Measurements from ENCODE around the gene CCDC71L.

Gene CCDC71L

DNA sequence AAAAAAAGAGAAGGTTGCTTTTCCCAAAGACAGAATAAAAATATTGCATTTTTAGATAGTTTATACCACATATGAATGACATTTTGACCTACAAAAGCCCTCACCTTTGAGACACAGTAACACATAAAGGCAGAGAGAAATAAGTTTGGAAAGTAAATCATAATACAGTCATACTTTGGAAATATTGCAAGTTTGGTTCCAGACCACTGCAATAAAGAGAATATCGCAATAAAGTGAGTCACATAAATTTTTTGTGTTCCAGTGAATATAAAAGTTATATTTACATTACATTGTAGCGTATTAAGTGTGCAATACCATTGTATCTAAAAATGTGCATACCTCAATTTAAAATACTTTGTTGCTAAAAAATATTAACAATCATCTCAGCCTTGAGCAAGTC is 40.3 kb downstream of the CCDC71L start:
- no peaks in the 10 kb centered on the region for H3K36me3 ChIP-seq (ENCODE audit: control insufficient read depth, insufficient read depth, low read length)
- no peaks in the 10 kb centered on the region for H3K9me3 ChIP-seq (ENCODE audit: control insufficient read depth, insufficient read depth, low read length)
- no peaks in the 10 kb centered on the region for H3K4me1 ChIP-seq (ENCODE audit: control insufficient read depth, insufficient read depth, low read length)
- no peak overlapping the region for H3K9ac ChIP-seq (ENCODE audit: low read depth, low read length)
- no peaks in the 10 kb centered on the region for H3K27me3 ChIP-seq (ENCODE audit: control insufficient read depth, insufficient read depth, low read length)
- no peak overlapping the region for H3K4me3 ChIP-seq (ENCODE audit: low read depth, low read length)

DNA sequence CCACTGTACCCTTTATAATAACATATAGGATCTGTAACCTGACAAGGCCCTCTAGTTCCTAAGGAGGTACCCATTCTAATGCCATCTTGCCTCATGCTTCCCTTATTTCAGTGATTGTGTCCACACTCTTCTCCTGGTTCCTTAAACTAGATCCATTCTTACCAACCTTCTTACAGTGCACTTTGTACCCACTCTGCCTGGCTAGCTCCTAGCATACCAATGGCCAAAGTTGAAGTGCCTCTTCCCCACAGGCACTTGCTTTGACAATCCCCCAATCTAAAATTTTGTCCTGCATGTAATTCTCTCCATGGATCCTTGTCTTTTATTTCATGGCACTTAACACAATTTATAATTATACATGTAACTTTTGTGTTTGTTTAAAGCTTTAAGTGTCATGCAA is 40.9 kb downstream of the CCDC71L start:
- Histone ChIP-seq H3K27me3 (ENCODE audit: control insufficient read depth, insufficient read depth, low read length) (no peaks in the 10 kb centered on the region), H3K36me3 (ENCODE audit: control insufficient read depth, insufficient read depth, low read length) (no peaks in the 10 kb centered on the region), H3K9ac (ENCODE audit: low read depth, low read length) (no peak overlapping the region), H3K4me1 (ENCODE audit: control insufficient read depth, insufficient read depth, low read length) (no peaks in the 10 kb centered on the region), H3K4me3 (ENCODE audit: low read depth, low read length) (no peak overlapping the region), H3K9me3 (ENCODE audit: control insufficient read depth, insufficient read depth, low read length) (no peaks in the 10 kb centered on the region)

DNA sequence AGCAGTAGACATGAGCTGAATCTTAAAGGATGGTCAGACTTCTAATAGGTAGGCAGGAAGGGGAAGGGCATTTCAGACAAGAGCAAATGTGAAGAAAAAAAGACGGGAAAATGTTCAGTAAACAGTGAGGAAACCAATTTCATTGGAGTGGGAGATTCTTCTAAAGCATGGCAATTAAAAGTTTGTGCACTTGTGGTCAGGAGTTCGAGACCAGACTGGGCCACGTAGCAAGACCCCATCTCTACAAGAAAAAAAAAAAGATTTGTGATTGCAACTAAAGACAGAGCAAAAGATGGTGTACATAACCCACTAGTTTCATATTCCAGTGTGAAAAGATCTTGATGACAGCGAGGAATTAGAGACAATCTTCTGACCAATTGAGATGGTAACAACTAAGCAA is 41.7 kb downstream of the CCDC71L start:
- H3K36me3 ChIP-seq (ENCODE audit: control insufficient read depth, insufficient read depth, low read length) = no peaks in the 10 kb centered on the region
- H3K27me3 ChIP-seq (ENCODE audit: control insufficient read depth, insufficient read depth, low read length) = no peaks in the 10 kb centered on the region
- no peak overlapping the region for H3K9ac ChIP-seq (ENCODE audit: low read depth, low read length)
- no peaks in the 10 kb centered on the region for H3K4me1 ChIP-seq (ENCODE audit: control insufficient read depth, insufficient read depth, low read length)
- no peaks in the 10 kb centered on the region for H3K9me3 ChIP-seq (ENCODE audit: control insufficient read depth, insufficient read depth, low read length)
- H3K4me3 ChIP-seq (ENCODE audit: low read depth, low read length) = no peak overlapping the region

DNA sequence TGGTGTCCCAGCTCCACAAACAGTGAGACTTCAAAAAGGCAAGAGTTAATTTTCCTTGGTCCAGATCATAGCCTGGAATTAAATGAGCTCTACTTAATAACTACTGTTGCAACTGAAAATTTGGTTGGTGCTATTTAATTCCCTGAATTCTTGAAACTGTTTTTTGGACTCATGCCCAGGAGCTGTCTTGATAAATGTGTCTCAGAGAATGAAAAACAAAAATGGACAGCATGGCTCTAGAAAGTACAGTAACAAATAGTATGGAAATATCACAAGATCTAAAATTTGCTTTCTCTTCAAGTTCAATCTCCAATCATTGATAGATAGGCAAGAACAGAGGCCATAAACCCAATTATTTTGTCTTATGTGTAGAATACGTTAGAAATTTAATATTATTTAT is 42.5 kb downstream of the CCDC71L start:
- no peaks in the 10 kb centered on the region for H3K27me3 ChIP-seq (ENCODE audit: control insufficient read depth, insufficient read depth, low read length)
- H3K9me3 ChIP-seq (ENCODE audit: control insufficient read depth, insufficient read depth, low read length) = no peaks in the 10 kb centered on the region
- no peaks in the 10 kb centered on the region for H3K36me3 ChIP-seq (ENCODE audit: control insufficient read depth, insufficient read depth, low read length)
- H3K9ac ChIP-seq (ENCODE audit: low read depth, low read length) = no peak overlapping the region
- H3K4me1 ChIP-seq (ENCODE audit: control insufficient read depth, insufficient read depth, low read length) = no peaks in the 10 kb centered on the region
- no peak overlapping the region for H3K4me3 ChIP-seq (ENCODE audit: low read depth, low read length)

DNA sequence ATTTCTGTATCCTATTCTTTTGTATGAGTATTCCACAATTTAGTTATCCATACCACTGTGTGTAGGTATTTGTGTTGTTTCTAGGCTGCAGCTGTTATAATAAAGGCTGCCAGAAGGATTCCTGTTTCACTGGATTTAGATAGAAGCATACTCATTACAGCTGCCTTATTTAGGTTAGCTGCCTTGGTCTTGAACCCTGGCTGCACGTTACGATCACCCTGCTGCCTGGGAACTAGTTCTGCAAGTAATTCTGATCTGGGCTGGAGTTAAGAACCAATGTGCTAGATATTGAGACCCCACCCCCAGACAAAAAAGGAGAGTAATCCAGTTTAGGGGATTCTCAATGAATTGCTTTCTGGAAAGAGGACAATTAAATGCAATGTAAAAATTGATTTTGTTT is 43.1 kb downstream of the CCDC71L start:
- Histone ChIP-seq H3K4me3 (ENCODE audit: low read depth, low read length) (no peak overlapping the region), H3K36me3 (ENCODE audit: control insufficient read depth, insufficient read depth, low read length) (no peaks in the 10 kb centered on the region), H3K9ac (ENCODE audit: low read depth, low read length) (no peak overlapping the region), H3K9me3 (ENCODE audit: control insufficient read depth, insufficient read depth, low read length) (no peaks in the 10 kb centered on the region), H3K4me1 (ENCODE audit: control insufficient read depth, insufficient read depth, low read length) (no peaks in the 10 kb centered on the region), H3K27me3 (ENCODE audit: control insufficient read depth, insufficient read depth, low read length) (no peaks in the 10 kb centered on the region)

DNA sequence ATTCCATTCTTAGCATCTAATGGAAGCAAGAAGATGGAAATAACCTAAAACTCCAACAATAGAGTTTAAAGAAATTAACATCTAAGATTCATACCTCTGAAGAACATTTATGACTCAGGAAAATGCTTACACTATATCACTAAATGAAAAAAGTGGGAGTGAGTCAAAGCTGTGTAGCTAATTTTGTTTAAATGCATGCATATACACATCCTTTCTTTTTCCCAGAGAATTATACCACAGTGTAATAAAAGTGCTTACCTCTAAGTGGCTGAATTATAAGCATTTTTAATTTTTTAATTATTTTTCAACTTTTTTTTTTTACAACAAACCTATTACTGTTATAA is 44.3 kb downstream of the CCDC71L start:
- no peaks in the 10 kb centered on the region for H3K9me3 ChIP-seq (ENCODE audit: control insufficient read depth, insufficient read depth, low read length)
- no peak overlapping the region for H3K4me3 ChIP-seq (ENCODE audit: low read depth, low read length)
- H3K27me3 ChIP-seq (ENCODE audit: control insufficient read depth, insufficient read depth, low read length) = no peaks in the 10 kb centered on the region
- H3K36me3 ChIP-seq (ENCODE audit: control insufficient read depth, insufficient read depth, low read length) = no peaks in the 10 kb centered on the region
- no peaks in the 10 kb centered on the region for H3K4me1 ChIP-seq (ENCODE audit: control insufficient read depth, insufficient read depth, low read length)
- H3K9ac ChIP-seq (ENCODE audit: low read depth, low read length) = no peak overlapping the region

DNA sequence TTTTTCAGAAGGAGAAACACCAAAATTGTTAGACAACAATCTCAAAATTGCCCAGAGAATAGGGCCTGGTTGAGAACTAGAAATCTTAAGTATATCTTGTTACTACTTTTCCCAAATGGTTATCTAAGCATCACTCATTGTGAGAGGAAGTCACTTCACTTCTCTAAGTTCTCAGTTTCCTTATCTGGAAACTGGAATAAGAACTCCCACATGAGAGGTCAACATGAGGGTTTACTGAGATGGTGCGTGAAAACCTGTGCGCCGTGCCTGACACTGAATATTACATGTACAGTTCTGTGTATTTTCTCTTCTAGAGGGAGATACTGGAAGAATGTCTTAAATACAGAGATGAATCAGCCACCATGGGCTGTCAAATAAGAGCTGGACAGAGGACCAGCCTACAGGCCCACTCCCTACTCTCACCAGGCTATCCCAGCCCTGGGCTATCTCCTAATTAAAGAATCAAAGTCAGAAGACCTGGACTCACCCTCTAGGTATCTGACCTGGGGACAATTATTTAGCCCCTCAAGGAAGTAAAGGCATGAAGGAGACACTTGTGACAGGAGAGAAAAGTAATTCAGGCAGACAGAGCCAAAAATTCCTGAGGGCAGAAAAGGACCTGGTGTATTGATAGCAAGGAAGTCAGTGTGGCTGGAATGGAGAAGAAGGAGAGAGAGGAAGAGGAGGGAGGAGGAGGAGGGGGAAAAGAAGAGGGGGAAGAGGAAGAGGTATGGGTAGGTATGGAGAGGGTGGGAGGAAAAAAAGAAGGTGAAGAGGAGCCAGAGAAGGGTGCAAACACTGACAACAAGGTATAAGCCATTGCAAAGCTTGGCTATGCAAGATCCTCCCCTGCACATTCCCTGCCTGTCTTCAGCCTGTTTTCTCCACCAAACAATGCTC is 44.9 kb downstream of the CCDC71L start:
- Histone ChIP-seq H3K9me3 (ENCODE audit: control insufficient read depth, insufficient read depth, low read length) (no peaks in the 10 kb centered on the region), H3K27me3 (ENCODE audit: control insufficient read depth, insufficient read depth, low read length) (no peaks in the 10 kb centered on the region), H3K4me3 (ENCODE audit: low read depth, low read length) (no peak overlapping the region), H3K9ac (ENCODE audit: low read depth, low read length) (no peak overlapping the region), H3K36me3 (ENCODE audit: control insufficient read depth, insufficient read depth, low read length) (no peaks in the 10 kb centered on the region), H3K4me1 (ENCODE audit: control insufficient read depth, insufficient read depth, low read length) (peaks cover 3% of the 10 kb centered on the region)

DNA sequence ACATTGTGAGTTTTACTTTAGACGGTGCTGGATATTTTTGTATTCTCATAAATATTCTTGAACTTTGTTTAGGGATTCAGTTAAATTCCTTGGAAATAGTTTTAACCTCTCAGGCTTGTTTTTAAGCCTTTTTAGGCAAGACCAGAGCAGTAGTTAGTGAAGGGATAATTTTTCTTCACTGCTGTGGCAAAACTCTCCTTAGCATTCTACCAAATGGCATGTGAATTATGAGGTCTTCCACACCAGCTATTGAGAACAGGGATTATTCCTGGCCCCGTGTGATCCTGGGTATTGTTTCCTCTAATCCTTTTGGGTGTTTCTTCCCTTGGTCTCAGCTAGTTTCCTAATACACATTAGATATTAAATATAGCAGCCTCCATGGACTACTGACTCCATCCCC is 46.2 kb downstream of the CCDC71L start:
- Histone ChIP-seq H3K27me3 (ENCODE audit: control insufficient read depth, insufficient read depth, low read length) (no peaks in the 10 kb centered on the region), H3K36me3 (ENCODE audit: control insufficient read depth, insufficient read depth, low read length) (no peaks in the 10 kb centered on the region), H3K4me1 (ENCODE audit: control insufficient read depth, insufficient read depth, low read length) (peaks cover 3% of the 10 kb centered on the region), H3K9me3 (ENCODE audit: control insufficient read depth, insufficient read depth, low read length) (no peaks in the 10 kb centered on the region), H3K9ac (ENCODE audit: low read depth, low read length) (no peak overlapping the region), H3K4me3 (ENCODE audit: low read depth, low read length) (no peak overlapping the region)

DNA sequence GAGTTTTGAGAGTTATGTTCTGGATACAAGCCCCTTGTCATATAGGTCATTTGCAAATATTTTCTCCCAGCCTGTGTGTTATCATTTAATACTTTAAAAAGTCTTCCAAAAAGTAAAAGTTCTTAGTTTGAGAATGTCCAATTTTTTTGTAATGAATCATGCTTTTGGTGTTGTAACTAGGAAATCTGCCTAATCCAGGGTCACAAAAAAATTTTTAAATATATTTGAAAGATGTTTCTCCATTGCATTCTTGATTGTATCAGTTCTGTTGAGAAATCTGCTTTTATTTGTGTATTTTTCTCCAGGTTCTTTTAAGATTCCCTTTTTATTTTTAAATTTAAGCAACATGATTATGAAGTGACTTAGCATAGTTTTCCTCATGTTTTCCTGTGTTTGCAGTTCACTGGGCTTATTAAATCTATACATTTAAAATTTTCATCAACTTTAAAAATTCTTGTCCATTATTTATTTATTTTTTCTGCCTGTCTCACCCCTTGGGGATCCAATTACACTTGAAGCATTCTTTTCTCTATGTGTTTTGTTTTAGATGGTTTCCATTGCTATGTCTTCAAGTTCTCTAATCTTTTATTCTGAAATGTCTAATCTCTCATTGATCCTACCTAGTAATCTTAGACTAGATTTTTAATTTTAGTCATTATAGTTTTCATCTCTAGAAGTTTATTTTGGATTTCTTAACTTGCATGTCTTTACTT is 47.0 kb downstream of the CCDC71L start:
- H3K9me3 ChIP-seq (ENCODE audit: control insufficient read depth, insufficient read depth, low read length) = no peaks in the 10 kb centered on the region
- no peaks in the 10 kb centered on the region for H3K27me3 ChIP-seq (ENCODE audit: control insufficient read depth, insufficient read depth, low read length)
- no peak overlapping the region for H3K9ac ChIP-seq (ENCODE audit: low read depth, low read length)
- H3K36me3 ChIP-seq (ENCODE audit: control insufficient read depth, insufficient read depth, low read length) = no peaks in the 10 kb centered on the region
- no peak overlapping the region for H3K4me3 ChIP-seq (ENCODE audit: low read depth, low read length)
- peaks cover 3% of the 10 kb centered on the region for H3K4me1 ChIP-seq (ENCODE audit: control insufficient read depth, insufficient read depth, low read length)

DNA sequence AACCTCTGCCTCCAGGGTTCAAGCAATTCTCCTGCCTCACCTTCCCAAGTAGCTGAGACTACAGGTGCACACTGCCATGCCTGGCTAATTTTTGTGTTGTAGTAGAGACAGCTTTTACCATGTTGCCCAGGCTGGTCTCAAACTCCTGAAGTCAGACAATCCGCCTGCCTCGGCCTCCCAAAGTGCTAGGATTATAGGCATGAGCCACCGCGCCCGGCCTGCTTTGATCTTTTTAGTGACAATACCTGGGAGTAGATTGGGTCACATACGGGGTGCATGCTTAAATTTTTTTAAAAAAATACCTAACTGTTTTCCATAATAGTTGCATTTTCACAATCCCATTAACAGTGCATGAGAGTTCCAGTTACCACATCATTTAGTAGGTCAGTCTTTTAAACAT is 47.7 kb downstream of the CCDC71L start:
- Histone ChIP-seq H3K9me3 (ENCODE audit: control insufficient read depth, insufficient read depth, low read length) (no peaks in the 10 kb centered on the region), H3K9ac (ENCODE audit: low read depth, low read length) (no peak overlapping the region), H3K36me3 (ENCODE audit: control insufficient read depth, insufficient read depth, low read length) (no peaks in the 10 kb centered on the region), H3K4me1 (ENCODE audit: control insufficient read depth, insufficient read depth, low read length) (peaks cover 3% of the 10 kb centered on the region), H3K27me3 (ENCODE audit: control insufficient read depth, insufficient read depth, low read length) (no peaks in the 10 kb centered on the region), H3K4me3 (ENCODE audit: low read depth, low read length) (no peak overlapping the region)

DNA sequence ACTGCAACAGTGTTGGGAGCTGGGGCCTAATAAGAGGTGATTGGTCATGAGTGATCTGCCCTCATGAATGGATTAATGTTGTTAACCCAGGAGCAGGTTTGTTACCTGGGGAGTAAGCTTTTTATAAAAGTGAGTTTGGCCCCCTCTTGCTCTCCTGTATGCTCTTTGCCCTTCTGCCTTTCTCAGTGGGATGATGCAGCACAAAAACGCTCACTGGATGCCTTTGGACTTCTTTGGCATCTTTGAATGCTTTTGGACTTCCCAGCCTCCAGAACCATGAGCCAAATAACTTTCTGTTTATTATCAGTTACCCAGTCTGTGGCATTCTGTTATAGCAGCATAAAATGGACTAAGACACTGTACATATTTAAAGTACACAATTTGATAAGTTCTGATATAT is 48.5 kb downstream of the CCDC71L start:
- no peaks in the 10 kb centered on the region for H3K27me3 ChIP-seq (ENCODE audit: control insufficient read depth, insufficient read depth, low read length)
- H3K36me3 ChIP-seq (ENCODE audit: control insufficient read depth, insufficient read depth, low read length) = no peaks in the 10 kb centered on the region
- H3K4me3 ChIP-seq (ENCODE audit: low read depth, low read length) = no peak overlapping the region
- peaks cover 3% of the 10 kb centered on the region for H3K4me1 ChIP-seq (ENCODE audit: control insufficient read depth, insufficient read depth, low read length)
- no peak overlapping the region for H3K9ac ChIP-seq (ENCODE audit: low read depth, low read length)
- no peaks in the 10 kb centered on the region for H3K9me3 ChIP-seq (ENCODE audit: control insufficient read depth, insufficient read depth, low read length)

DNA sequence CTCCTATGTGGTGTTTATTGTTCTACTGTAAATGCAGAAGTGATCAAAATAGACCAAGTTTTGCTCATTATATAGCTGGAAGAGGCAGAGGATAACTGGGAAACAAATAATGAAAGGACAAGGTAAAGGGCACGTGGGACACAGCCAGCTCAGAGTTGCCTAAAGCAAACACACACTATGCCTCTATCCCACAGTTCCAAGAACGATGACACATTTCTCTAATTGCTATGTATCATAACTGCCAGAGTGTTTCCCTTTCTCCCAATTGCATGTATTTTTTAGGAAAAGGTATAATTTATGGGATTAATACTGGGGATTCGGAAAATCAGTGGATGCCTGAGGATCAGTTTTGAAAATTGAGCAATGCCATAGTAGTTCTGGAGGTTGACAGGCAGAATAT is 49.0 kb downstream of the CCDC71L start:
- Histone ChIP-seq H3K9me3 (ENCODE audit: control insufficient read depth, insufficient read depth, low read length) (no peaks in the 10 kb centered on the region), H3K27me3 (ENCODE audit: control insufficient read depth, insufficient read depth, low read length) (no peaks in the 10 kb centered on the region), H3K36me3 (ENCODE audit: control insufficient read depth, insufficient read depth, low read length) (no peaks in the 10 kb centered on the region), H3K4me1 (ENCODE audit: control insufficient read depth, insufficient read depth, low read length) (peaks cover 3% of the 10 kb centered on the region), H3K9ac (ENCODE audit: low read depth, low read length) (no peak overlapping the region), H3K4me3 (ENCODE audit: low read depth, low read length) (no peak overlapping the region)
